Measurements from ENCODE around the gene RER1. TPM values are rescaled to one million over a fixed set of nuclear protein-coding genes. Genes with fewer than 3 reads are reported as not detected.

The RER1 gene
- total RNA-seq, 4 donors from 2014 or later = 42.9 to 141 (median 120) TPM

- Histone ChIP-seq H3K36me3 (no peaks in the 10 kb centered on the region), H3K4me3 (no peak overlapping the region), H3K4me1 (no peaks in the 10 kb centered on the region), H3K27ac (no peak overlapping the region), H3K9me3 (peaks cover 0 to 3% (median 0%) of the 10 kb centered on the region in 4 donors), H3K27me3 (no peaks in the 10 kb centered on the region)
- no peak for DNase-seq
- TF ChIP-seq CTCF (IDR thresholded peaks at IDR 0.05) = no peak
- no peak for TF ChIP-seq POLR2A (IDR thresholded peaks at IDR 0.05)
Observed at GRCh38 chr1:2435091-2435490, 43.5 kb downstream of the RER1 start.

GRCh38 chr1:2435746-2436355 lies 44.2 kb downstream of the RER1 start:
- TF ChIP-seq POLR2A (IDR thresholded peaks at IDR 0.05) = no peak
- no peak for TF ChIP-seq CTCF (IDR thresholded peaks at IDR 0.05)
- H3K36me3 ChIP-seq = no peaks in the 10 kb centered on the region
- H3K4me3 ChIP-seq = no peak overlapping the region
- no peak overlapping the region for H3K27ac ChIP-seq
- H3K27me3 ChIP-seq = no peaks in the 10 kb centered on the region
- no peaks in the 10 kb centered on the region for H3K9me3 ChIP-seq
- H3K4me1 ChIP-seq = no peaks in the 10 kb centered on the region
- no peak for DNase-seq

- H3K4me1 ChIP-seq = no peaks in the 10 kb centered on the region
- no peaks in the 10 kb centered on the region for H3K36me3 ChIP-seq
- H3K27me3 ChIP-seq = no peaks in the 10 kb centered on the region
- H3K4me3 ChIP-seq = no peak overlapping the region
- no peaks in the 10 kb centered on the region for H3K9me3 ChIP-seq
- H3K27ac ChIP-seq = no peak overlapping the region
- no peak for TF ChIP-seq POLR2A (IDR thresholded peaks at IDR 0.05)
- no peak for TF ChIP-seq CTCF (IDR thresholded peaks at IDR 0.05)
- DNase-seq = no peak
Observed at GRCh38 chr1:2436876-2437275, 45.2 kb downstream of the RER1 start.

- H3K4me1 ChIP-seq = no peaks in the 10 kb centered on the region
- H3K27ac ChIP-seq = no peak overlapping the region
- no peaks in the 10 kb centered on the region for H3K36me3 ChIP-seq
- DNase-seq = no peak
- no peak overlapping the region for H3K4me3 ChIP-seq
- H3K27me3 ChIP-seq = no peaks in the 10 kb centered on the region
- H3K9me3 ChIP-seq = no peaks in the 10 kb centered on the region
- TF ChIP-seq CTCF (IDR thresholded peaks at IDR 0.05) (no peak), POLR2A (IDR thresholded peaks at IDR 0.05) (no peak)
Observed at GRCh38 chr1:2437617-2438016, 46.0 kb downstream of the RER1 start.

GRCh38 chr1:2438038-2438437 lies 46.4 kb downstream of the RER1 start:
- H3K9me3 ChIP-seq = no peaks in the 10 kb centered on the region
- TF ChIP-seq POLR2A (IDR thresholded peaks at IDR 0.05) = no peak
- no peak for TF ChIP-seq CTCF (IDR thresholded peaks at IDR 0.05)
- DNase-seq = no peak
- H3K4me3 ChIP-seq = no peak overlapping the region
- H3K36me3 ChIP-seq = no peaks in the 10 kb centered on the region
- H3K4me1 ChIP-seq = no peaks in the 10 kb centered on the region
- no peak overlapping the region for H3K27ac ChIP-seq
- H3K27me3 ChIP-seq = peaks cover 0 to 4% of the 10 kb centered on the region in 2 donors

- Histone ChIP-seq H3K9me3 (no peaks in the 10 kb centered on the region), H3K27ac (no peak overlapping the region), H3K27me3 (peaks cover 0 to 6% of the 10 kb centered on the region in 2 donors), H3K36me3 (no peaks in the 10 kb centered on the region), H3K4me3 (no peak overlapping the region), H3K4me1 (no peaks in the 10 kb centered on the region)
- no peak for DNase-seq
- TF ChIP-seq POLR2A (IDR thresholded peaks at IDR 0.05) = no peak
- TF ChIP-seq CTCF (IDR thresholded peaks at IDR 0.05) = no peak
Observed at GRCh38 chr1:2438641-2439040, 47.0 kb downstream of the RER1 start.
